Umbilical cord (tissue), 2 donors: ENCODE results near the gene HDAC9. TPM values are rescaled to one million over a fixed set of nuclear protein-coding genes. Genes with fewer than 3 reads are reported as not detected.

Source experiments
- DNase-seq: peaks from one replicate; pipeline ENCODE4 v3.0.0-alpha.2; 2015; ENCODE audit warnings: low spot score
- total RNA-seq: library from RNA; depleted of rRNA; stranded (reverse); fragments of >200 nt; gene quantifications from one replicate; pipeline ENCODE4 v1.2.3, GENCODE V29; 2014; ENCODE audit warnings: low replicate concordance; ENCODE audit not compliant: insufficient read depth

Gene HDAC9
- total RNA-seq, 1 donor from 2014 or later = 18.3 TPM

DNA sequence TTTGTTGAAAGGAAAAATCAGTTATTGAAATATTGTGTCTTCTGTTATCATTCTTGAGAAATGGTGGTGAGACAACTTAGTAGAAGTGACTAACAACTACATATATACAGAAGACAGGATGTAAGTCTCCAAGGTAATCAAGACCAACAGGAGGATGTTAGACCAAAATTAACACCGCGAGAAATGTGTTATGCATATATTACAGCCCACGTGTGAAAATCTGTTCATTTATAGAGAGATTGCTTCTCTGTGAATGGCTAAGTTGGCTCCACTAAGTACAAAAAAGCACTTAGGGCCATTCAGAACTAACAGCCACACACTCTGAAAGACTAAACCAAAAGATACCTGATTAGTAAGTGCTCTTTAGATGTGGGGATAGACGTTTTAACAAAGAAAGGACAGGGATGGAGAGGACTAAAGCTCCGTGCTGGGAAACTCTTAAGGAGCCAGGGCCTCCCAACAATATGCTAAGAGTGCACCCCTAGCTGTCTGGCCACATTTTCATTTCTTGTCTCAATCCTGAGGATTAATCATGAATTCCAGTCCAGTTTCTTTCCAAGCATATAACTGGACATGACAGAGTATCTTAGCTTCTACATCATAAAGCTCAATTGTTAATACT, 26.5 kb downstream of the HDAC9 start:
- no peak for DNase-seq

DNA sequence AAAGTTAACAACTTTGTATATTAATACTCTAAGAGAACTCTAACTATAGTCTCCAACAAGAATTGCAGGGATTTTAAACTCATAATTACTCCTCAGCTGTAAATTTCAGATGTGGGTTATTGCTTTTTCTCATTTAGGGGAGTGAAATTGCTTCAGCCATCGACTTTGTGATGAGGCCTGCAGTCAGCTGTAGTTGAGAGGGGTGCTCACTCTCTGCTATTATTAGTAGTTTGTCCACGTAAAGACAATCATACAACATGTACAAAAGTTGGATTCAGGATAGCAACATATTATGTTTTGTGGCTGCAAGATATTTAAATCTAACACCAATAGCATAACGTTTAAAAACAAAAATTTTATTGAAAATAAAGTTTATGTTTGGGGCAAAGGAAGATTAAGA, 28.7 kb downstream of the HDAC9 start:
- no peak for DNase-seq

DNA sequence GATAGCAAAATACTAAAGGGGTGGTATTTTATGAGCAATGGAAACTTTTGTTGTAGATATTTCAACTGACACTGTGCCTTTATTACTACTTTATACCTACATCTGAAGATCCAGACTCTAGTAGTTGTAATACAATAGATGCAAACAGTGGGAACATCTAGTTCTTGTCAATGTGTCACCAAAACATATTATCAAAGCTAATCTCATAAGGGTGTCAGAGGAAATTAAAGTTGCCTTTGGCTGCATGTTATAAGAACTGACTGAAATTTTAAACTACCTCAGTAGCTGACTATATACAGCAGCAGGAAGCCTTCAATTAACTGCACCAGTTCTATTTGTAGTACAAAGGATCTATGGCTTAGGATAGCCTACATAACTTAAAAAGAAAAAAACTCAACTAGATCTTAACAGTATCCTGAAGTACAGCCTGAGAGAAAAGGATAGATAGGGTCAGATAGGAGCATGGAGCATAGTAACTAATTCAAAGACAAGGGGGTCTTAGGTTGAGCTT, 30.9 kb downstream of the HDAC9 start:
- no peak for DNase-seq

DNA sequence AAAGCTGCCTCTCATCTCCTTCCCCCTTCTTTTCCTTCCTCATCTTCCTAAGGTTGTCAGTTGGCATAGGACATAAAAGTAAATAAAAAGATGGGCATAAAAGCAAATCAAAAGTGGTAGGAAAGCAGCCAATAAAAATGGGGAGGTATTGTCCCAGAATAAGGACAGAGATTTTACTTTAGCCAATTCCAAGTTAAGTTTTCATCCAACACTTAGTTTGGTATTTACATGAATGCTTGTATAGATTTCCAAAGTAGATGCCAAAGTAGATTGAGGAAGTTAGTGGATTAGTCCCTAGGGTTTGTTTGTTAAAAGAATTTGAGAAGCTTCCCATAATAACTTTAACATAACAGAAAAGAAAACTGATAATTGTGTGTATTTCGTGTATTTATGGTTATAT, 33.7 kb downstream of the HDAC9 start:
- DNase-seq = no peak

DNA sequence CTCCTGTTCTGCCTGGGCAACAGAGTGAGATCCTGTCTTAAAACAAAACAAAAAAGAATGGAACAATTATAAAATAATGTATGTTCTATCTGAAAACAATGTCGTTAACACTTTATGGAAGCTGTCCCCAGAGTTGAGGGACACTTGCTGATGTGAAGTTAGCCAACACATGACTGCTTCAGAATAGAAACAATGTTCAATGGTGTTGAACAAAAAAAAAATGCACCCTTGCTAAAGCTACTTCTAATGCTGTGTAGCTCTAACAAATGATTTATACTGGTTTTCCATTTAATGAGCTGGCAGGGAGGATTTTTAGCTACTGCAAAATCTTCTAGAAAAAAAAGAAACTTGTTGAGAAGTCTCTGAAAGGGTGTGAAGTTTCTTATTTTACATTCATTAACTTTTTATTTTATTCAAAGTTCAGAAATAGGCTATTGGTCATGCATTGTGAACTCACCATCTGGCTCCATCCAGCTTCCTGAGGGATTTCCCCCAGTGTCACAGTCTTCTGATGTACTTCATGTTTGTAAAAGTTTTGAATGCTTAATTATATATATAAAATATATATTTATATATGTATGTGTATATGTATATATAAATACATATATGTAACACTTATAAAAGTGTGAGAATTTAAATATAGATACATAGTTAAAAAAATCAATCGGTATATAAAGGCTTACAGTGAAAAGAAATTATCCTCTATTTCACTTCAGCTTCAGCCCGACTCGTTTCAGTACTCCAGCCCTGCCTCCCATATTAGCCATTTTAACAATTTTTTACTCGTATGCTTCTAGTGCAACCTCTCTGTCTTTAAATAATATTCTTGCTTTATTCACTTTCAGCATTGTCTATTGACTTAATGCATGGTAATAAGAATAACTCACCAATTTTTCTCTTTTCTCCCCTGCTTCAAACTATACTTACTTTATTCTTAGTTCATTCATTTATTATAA, 35.0 kb downstream of the HDAC9 start:
- DNase-seq = no peak

DNA sequence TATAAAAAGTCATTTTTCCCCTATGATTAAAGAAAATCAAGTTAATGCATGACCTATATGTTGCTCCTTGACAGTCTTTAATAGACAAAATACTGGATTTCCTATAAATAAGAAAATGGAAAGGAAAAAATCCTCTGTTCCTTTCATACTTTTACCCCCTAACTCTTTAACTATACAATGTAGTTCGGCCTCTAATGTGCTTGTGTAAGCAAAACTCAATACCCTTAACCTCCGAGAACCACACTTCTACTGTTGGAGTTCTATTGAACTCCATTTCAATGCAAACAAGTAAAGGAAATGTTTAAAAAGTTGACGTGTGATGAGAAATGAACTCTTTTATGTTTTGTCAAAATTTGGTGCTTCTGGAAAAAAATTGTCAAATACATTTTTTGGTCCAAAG, 36.0 kb downstream of the HDAC9 start:
- DNase-seq = no peak

DNA sequence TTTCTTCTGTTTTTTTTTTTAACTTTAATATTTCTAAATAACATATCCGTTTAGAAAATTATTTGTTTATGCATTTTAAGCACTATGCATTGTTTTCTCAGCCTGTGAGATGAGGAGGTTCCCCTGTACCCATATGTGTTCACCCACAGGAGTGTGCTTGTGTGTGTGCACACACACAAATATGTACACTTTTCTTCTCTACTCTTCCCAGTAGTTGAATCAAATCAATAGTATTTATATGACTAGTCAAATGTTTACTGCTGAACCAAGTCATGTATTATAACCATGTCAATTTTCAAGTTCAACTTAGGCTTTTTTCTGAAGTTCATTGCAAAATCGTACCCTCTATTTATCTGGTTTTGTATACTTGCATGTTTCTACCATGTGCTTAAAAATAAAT, 37.3 kb downstream of the HDAC9 start:
- DNase-seq = no peak

DNA sequence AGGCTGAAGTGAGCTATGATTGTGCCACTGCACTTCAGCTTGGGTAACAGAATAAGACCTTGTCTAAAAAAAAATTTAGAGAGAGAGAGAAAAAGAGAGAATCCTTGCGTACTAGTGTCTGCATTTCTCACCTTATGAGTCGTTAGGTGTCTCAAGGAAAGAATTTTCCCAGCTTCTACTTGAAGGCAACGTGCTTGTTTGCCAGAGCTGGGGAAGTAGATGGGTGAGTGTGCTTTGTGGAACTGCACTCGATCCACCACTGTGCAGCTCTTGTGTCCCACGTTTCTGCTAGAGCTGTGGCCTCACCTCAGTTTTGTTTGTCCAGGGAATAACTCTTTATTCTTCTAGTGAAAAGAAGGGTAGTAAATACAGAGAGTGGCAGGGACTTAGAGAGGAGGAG, 38.9 kb downstream of the HDAC9 start:
- DNase-seq = no peak

DNA sequence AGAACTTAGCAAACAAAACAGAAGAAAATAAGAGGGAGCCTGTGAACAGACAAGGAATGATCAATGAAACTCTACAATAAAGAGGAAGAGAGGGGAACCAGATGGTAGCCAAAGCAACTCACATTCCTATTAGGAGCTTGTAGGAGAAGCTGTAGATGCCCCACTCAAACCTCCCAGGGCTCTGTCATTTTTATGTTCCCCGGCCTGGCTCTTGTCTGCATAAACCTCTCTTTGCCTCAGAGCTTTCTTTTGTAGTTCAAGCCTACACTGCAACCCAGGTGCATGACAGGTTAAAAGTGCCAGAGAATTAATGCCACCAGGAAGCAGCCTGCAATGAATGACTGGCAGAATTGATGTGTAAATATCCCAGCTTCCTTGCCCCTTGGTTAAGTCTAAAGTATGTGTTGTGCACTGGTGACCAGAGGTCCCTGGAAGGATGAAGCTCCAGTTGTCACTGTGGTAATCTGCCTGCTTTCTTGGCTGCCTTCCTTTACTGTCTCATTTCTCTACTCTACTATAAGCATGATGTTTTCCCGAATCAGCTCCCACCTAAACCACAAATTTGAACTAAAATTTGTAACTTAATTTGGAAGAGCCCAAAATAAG, 40.4 kb downstream of the HDAC9 start:
- DNase-seq = no peak

DNA sequence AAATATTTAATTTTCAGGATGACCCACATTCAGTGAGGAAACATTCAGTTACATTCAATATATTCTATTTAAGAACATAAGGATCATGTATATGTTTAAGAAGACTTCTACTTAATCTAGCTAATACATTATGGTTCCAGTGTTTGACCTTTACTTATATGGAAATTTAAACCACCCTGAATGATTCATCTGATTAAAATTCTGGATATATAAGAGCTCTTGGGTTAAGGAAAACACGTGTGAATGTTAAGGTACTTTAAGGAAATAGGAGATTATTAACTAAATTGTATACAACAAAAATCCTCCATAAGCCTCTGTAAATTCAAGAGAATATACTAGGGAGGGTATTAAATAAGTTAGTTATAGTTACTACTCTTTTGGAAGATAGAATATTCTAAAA, 40.9 kb downstream of the HDAC9 start:
- DNase-seq = no peak

DNA sequence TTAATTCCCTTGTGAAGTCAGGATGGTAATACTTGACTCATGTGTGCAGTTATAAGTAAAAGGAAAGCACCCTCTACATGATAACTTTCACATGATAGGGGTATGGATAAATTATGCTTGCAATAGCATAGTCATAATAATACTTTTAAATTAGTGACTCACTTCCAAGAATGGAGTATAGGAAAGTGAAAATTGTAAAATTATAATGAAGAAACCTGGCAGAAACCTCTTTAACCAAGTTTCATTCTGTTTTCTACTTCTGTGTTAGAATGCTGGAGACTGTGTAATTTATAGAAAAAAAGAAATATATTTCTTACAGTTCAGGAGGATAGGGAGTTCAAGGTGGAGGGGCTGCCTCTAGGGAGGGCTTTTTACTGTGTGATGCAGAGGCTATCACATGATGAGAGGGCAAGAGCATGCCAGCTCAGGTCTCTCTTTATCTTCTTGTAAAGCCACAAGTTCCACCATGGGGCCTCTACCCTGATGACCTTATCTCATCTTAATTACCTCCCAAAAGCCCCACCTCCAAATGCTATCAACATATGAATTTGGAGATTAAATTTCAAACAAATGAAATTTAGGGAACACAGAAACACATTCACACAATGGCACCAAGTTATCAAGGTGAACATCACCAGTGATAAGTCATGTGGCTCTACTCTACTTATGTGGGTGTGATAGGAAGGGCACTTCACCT, 43.2 kb downstream of the HDAC9 start:
- DNase-seq = no peak

DNA sequence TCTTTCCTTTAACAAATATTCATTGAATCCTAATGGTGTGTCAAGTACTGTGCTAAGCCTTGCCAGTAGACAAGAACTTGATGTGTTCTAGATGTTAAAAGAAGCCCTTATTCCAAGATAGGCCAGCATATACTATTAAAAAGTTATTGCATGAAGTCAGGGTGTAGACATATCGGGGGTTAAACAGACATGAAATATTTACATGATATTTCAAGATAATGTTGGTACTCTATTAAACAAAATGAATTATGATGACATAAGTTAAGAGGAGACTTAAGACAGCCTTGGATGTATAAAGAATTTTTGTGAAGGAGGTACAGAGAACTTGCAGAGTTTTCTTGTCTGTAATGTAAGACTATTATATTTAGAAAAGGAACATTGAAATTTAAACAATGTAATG, 44.8 kb downstream of the HDAC9 start:
- DNase-seq = peak; percentile 63

DNA sequence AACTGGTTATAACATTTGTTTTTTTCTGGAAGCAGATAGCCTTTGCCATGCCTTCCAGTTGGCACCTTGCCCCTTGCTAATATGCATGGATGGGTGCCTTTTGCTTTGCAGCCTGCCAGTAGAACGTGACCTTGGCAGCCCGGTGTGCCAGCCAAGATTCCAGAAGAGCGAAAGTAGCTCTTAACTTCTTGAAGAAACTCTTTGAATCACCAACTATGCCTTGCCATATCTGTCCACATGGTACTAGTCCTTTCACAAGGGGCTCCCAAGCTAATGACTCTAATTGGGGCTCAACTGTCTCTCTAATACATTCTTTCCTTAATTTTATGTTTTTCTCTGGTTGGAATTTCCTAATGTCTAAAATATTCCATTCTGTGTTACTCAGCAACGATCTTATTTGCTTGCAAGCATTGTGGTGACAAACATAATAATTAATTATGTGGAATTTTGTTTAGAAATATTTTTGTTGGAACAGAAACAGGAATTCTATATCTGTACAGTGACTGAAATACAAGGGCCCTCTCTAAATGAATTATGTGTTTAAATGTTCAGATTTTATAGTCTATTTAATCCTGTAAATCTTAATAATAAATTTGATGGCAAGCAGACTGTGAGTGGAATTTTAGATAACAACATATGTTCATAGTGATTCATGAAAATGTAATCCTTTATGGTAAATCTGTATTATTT, 45.8 kb downstream of the HDAC9 start:
- peak; percentile 90 for DNase-seq

DNA sequence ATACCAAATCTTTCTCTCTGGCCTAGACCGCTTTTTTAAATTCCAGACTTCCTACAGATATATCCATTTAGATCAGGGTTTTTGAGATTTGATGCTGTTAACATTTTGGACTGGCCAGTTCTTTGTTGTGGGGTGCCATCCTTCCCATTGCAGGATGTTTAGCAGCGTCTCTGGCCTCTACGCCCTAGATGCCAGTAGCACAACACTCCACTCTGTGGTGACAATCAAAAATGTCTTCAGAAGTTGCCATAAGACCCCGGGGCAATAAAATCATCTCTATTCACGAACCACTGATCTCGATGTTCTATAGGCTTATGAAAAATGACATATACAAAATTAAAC, 46.3 kb downstream of the HDAC9 start:
- DNase-seq = no peak

DNA sequence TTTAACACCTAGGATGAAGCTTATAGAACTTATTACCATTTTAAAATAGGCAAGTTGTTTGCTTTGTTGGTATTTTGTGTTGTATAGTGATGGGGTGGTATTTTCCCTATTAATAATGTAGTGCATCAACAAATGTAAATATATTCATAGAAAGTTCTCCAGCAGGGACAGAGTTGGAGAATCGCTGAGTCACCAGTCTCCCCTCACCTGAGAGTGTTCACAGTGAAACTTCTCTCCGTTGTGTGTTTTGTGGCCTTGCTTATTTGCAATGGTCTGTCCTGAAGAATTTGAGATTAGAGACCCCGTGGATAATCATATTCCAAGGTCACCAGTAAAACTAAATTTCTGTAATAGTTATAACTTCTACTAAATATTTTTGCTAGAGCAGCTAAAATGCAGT, 51.0 kb downstream of the HDAC9 start:
- no peak for DNase-seq

DNA sequence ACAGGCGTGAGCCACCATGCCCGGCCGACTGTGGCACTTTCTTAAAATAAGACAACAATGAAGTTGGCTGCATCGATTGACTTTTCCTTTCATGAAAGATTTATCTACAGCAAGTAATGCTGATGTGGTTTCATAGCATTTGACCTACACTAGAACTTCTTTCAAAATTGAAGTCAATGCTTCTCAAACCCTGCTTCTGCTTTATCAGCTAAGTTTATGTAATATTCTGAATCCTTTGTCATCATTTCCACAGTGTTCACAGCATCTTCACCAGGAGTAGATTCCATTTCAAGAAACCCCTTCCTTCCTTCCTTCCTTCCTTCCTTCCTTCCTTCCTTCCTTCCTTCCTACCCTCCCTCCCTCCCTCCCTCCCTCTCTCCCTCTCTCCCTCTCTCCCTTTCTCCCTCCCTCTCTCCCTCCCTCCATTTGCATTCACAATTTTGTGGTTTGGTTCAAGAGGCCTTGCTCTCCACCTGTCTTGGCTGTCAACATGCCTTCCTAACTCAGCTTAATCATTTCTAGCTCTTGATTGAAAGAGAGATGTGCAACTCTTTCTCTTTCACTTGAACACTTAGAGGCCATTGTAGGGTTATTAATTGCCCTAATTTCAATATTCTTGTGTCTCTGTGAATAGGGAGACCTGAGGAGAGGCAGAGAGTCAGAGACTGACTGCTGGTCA, 52.1 kb downstream of the HDAC9 start:
- no peak for DNase-seq

DNA sequence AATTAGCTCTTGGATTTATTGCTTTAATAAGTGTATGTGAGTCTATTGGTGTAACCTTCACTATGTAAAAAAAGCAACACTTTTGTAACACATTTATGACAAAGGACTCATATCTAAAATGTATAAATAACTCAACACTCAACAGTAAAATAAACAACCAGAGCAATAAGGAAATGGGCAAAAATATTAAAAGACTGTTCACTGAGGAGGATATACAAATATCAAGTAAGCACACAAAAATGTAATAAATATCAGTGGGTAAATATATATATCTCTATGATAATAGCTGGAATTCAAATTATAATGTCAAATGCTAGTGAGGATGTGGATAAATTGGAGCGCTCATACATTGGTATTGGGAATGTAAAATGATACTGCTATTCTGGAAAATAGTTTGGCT, 53.0 kb downstream of the HDAC9 start:
- DNase-seq = no peak

DNA sequence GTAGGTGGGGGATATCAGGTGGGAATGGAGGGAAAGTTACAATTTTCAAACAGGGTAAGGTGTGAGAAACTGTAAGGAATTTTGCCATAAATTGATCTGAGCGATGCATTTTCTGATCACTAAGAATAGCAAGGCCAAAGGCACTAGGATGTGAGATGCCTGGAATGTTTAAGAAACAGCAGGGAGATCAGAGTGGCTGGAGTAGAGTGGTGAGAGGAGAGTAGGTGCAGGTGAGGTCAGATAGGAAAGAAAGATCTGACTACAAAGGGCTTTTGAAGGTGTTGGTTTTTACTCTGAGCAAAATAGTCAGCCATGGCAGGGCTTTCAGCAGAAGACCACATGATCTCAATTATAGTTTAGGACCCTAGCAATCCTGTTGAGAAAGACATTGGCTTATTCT, 55.0 kb downstream of the HDAC9 start:
- DNase-seq = no peak

DNA sequence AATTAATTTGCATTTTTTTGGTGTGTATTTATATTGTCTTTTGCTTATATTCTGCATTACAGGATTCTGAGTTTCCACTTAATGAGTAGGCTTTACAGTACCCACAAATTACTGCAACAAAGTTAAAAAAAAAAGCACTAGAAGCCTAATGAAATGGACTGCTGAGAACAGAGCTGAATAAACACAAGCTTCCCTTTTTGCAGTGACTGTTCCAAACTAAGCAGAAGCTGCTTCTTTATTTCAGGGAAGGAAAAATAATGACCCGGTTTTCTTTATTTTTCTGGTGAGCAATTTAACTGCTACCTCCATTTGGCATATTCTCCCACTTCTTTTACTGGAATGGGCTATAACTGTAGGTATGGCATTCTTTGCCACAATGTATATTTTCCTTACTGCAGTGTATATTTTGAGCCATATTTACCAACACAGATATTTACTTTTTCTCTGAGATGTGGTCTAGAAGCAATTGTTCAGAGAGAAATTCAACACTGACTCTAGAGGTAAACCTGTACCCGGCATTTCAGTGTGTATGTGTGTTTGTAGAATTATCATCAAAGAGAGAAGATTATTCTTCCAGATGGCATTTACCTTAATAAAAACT, 56.9 kb downstream of the HDAC9 start:
- peak; percentile 31 for DNase-seq

DNA sequence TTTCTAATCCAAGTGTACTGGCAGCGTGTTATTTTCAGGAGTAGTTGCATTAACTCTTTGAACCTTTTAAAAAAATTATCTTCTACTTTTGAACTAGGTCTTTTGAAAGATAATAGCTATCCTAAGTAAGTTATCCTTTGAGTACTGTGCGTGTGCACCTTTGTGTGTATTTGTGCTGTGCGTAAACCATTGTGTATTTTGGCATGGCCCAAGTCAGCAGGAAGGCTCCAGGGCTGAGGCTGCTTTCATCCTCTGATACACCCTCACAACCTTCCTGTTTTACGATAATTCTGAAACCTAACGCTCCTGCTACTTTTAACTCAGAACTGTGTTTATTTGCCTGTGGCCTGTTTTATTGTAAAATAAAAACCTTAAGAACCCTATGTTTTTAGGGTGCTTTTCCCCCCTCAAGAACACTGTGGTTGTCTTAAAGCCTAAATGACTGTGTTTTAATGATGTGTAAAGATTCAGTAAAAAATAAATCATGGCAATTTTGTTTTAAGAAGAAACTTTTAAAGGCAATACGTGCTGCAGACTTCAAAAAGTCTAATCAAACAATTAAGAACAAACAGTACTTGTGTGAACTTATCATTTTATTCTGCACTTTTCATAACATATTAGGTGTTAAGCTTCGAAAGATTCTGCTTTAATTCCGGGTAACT, 57.5 kb downstream of the HDAC9 start:
- DNase-seq = no peak
